KMS-11 (cell line): ENCODE measurements around the gene BCAS4.
"Not testable (repeated sequence)": the region's sequence is repeated elsewhere in the genome, so short reads cannot be mapped to it uniquely, and the experiment has no call there.

Source experiments
- H2AFZ ChIP-seq: fragments of 200-600 bp; sonication (generic); 2 replicates; pipeline ENCODE4 v1.6.1; 2016; ENCODE audit warnings: antibody characterized with exemption, mixed run types, low read depth
- H3K27ac ChIP-seq: fragments of 200-600 bp; sonication (generic); 2 replicates; pipeline ENCODE4 v1.6.1; 2016; ENCODE audit warnings: mild to moderate bottlenecking, mixed run types
- H3K27me3 ChIP-seq: fragments of 200-600 bp; sonication (generic); 2 replicates; pipeline ENCODE4 v1.6.1; 2017; ENCODE audit warnings: mild to moderate bottlenecking, low read depth, mixed run types, moderate library complexity; ENCODE audit not compliant: insufficient read depth
- H3K36me3 ChIP-seq: fragments of 200-600 bp; sonication (generic); 2 replicates; pipeline ENCODE4 v1.6.1; 2017; ENCODE audit warnings: mild to moderate bottlenecking, mixed run types; ENCODE audit not compliant: insufficient read depth
- H3K4me1 ChIP-seq: fragments of 200-600 bp; sonication (generic); 2 replicates; pipeline ENCODE4 v1.6.1; 2016; ENCODE audit warnings: mild to moderate bottlenecking, low read depth, mixed run types; ENCODE audit not compliant: poor library complexity, severe bottlenecking
- H3K4me2 ChIP-seq: fragments of 200-600 bp; sonication (generic); 2 replicates; pipeline ENCODE4 v1.7.0; 2016; ENCODE audit warnings: mild to moderate bottlenecking, mixed run types
- H3K4me3 ChIP-seq: fragments of 200-600 bp; sonication (generic); IDR thresholded peaks from 2 replicates; pipeline ENCODE4 v1.6.1; 2017; ENCODE audit warnings: low read depth, low read length, mixed read lengths; ENCODE audit not compliant: insufficient read depth
- H3K79me2 ChIP-seq: fragments of 200-600 bp; sonication (generic); 2 replicates; pipeline ENCODE4 v1.6.1; 2016; ENCODE audit warnings: low read depth, mixed run types; ENCODE audit not compliant: insufficient read depth
- H3K9ac ChIP-seq: fragments of 200-600 bp; sonication (generic); 2 replicates; pipeline ENCODE4 v1.6.1; 2016; ENCODE audit warnings: mild to moderate bottlenecking, mixed run types
- H4K20me1 ChIP-seq: fragments of 200-600 bp; sonication (generic); 2 replicates; pipeline ENCODE4 v1.6.1; 2016; ENCODE audit warnings: mild to moderate bottlenecking, mixed run types; ENCODE audit not compliant: insufficient read depth
- TF ChIP-seq, protein P1 (sequence below): fragments of 200-600 bp; sonication (generic); conservative IDR thresholded peaks from 2 replicates; pipeline ENCODE4 v1.6.1; 2017; ENCODE audit warnings: low read depth, mild to moderate bottlenecking, antibody characterized with exemption, low read length, moderate library complexity, mixed read lengths

The BCAS4 gene

GRCh38 chr20:50799890-50800550, 5.2 kb downstream of the BCAS4 start:
- no peak overlapping the region for H3K27ac ChIP-seq
- no peaks in the 10 kb centered on the region for H3K36me3 ChIP-seq
- H2AFZ ChIP-seq = no peak overlapping the region
- H3K4me2 ChIP-seq = no peak overlapping the region
- H3K9ac ChIP-seq = no peak overlapping the region
- no peaks in the 10 kb centered on the region for H3K79me2 ChIP-seq
- no peak overlapping the region for H3K4me3 ChIP-seq
- peaks cover 8% of the 10 kb centered on the region for H3K4me1 ChIP-seq
- no peaks in the 10 kb centered on the region for H3K27me3 ChIP-seq
- TF ChIP-seq, protein P1, sequence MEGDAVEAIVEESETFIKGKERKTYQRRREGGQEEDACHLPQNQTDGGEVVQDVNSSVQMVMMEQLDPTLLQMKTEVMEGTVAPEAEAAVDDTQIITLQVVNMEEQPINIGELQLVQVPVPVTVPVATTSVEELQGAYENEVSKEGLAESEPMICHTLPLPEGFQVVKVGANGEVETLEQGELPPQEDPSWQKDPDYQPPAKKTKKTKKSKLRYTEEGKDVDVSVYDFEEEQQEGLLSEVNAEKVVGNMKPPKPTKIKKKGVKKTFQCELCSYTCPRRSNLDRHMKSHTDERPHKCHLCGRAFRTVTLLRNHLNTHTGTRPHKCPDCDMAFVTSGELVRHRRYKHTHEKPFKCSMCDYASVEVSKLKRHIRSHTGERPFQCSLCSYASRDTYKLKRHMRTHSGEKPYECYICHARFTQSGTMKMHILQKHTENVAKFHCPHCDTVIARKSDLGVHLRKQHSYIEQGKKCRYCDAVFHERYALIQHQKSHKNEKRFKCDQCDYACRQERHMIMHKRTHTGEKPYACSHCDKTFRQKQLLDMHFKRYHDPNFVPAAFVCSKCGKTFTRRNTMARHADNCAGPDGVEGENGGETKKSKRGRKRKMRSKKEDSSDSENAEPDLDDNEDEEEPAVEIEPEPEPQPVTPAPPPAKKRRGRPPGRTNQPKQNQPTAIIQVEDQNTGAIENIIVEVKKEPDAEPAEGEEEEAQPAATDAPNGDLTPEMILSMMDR = no peak
- H4K20me1 ChIP-seq = no peaks in the 10 kb centered on the region

- H3K4me2 ChIP-seq, H3K4me1 ChIP-seq, H3K79me2 ChIP-seq, H3K27me3 ChIP-seq, H4K20me1 ChIP-seq, H3K9ac ChIP-seq, H3K4me3 ChIP-seq, H3K36me3 ChIP-seq, H2AFZ ChIP-seq, H3K27ac ChIP-seq: not testable (repeated sequence)
These were observed 6.3 kb downstream of the BCAS4 start for GRCh38 chr20:50800986-50801746.

DNA sequence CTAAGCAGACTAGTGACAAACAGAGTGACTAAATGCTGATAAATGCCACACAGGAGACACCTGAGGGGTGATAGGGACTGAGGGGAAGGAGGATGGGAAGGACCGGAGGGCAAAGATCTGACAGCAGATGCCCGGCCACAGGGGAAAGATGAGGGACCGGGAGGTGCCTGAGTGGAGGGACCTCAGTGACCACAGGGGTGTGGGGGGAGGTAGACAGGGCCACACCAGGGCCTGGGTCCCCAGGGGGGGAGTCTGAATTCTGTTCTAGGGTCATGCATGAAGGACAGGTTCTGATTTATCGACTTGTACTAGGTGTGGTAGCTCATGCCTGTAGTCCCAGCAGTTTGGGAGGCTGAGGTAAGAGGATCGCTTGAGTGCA, 6.9 kb downstream of the BCAS4 start:
- no peak overlapping the region for H3K9ac ChIP-seq
- TF ChIP-seq, protein P1 = no peak
- H3K79me2 ChIP-seq = no peaks in the 10 kb centered on the region
- H4K20me1 ChIP-seq = no peaks in the 10 kb centered on the region
- no peak overlapping the region for H3K4me2 ChIP-seq
- no peaks in the 10 kb centered on the region for H3K36me3 ChIP-seq
- H2AFZ ChIP-seq = no peak overlapping the region
- H3K27ac ChIP-seq = no peak overlapping the region
- no peaks in the 10 kb centered on the region for H3K27me3 ChIP-seq
- no peak overlapping the region for H3K4me3 ChIP-seq
- peaks cover 5% of the 10 kb centered on the region for H3K4me1 ChIP-seq

- Histone ChIP-seq H3K4me1 (peaks cover 1% of the 10 kb centered on the region), H3K36me3 (no peaks in the 10 kb centered on the region), H3K4me3 (no peak overlapping the region), H4K20me1 (no peaks in the 10 kb centered on the region), H3K27me3 (no peaks in the 10 kb centered on the region), H2AFZ (no peak overlapping the region), H3K79me2 (no peaks in the 10 kb centered on the region), H3K4me2 (no peak overlapping the region), H3K9ac (no peak overlapping the region), H3K27ac (no peak overlapping the region)
- TF ChIP-seq, protein P1 = no peak
These were observed 7.4 kb downstream of the BCAS4 start for GRCh38 chr20:50802289-50802688.
